Esophagus muscularis mucosa (tissue), 4 donors: Measurements from ENCODE around the gene GGT5.

Experiments used
- EP300 ChIP-seq: sonication (generic); formaldehyde crosslinking; IDR thresholded peaks from one replicate; pipeline ENCODE4 v1.6.1; 2017; ENCODE audit warnings: antibody characterized with exemption
- POLR2A ChIP-seq: fragments of 450-650 bp; IDR thresholded peaks from one replicate; pipeline ENCODE4 v1.6.1; 2017; ENCODE audit warnings: antibody characterized with exemption, moderate library complexity, mild to moderate bottlenecking, low read depth
- TF ChIP-seq, protein P1 (sequence below), 3 experiments: fragments of 200-600 bp in 2 of 3; fragments of 450-650 bp in 1 of 3; sonication (generic) in 2 of 3; IDR thresholded peaks; one replicate each; pipeline ENCODE4 v1.5.1; 2017 to 2019; ENCODE audit warnings: antibody characterized with exemption in 3 of 3, mild to moderate bottlenecking in 2 of 3, moderate library complexity in 1 of 3

DNA sequence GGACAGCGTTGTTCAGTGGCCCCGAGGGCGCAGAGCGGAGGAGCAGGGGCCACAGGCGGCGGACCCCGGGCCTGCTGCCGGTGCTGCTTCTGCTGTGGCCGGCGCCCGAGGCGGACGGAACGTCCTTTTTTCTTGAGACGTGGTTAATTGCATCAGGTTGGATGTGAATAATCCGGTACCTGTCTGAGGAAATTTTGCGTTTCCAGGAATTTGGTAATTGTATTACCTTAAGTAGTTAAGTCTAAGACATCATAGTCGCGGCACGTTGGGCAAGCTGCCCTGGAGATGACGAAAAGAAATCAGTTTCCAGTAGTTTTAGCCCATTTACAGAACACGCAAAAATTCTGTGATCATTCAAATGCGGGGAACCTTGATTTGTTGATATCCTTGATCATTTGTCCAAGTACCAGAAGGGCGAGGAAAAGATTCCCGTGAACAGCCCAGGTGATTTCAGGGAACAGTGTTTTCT lies 26.5 kb upstream of the GGT5 start:
- TF ChIP-seq POLR2A (no peak), EP300 (no peak)
- TF ChIP-seq, protein P1, sequence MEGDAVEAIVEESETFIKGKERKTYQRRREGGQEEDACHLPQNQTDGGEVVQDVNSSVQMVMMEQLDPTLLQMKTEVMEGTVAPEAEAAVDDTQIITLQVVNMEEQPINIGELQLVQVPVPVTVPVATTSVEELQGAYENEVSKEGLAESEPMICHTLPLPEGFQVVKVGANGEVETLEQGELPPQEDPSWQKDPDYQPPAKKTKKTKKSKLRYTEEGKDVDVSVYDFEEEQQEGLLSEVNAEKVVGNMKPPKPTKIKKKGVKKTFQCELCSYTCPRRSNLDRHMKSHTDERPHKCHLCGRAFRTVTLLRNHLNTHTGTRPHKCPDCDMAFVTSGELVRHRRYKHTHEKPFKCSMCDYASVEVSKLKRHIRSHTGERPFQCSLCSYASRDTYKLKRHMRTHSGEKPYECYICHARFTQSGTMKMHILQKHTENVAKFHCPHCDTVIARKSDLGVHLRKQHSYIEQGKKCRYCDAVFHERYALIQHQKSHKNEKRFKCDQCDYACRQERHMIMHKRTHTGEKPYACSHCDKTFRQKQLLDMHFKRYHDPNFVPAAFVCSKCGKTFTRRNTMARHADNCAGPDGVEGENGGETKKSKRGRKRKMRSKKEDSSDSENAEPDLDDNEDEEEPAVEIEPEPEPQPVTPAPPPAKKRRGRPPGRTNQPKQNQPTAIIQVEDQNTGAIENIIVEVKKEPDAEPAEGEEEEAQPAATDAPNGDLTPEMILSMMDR (IDR thresholded peaks at IDR 0.05), result no peak
